Measurements from ENCODE around the gene TLCD1. TPM values are rescaled to one million over a fixed set of nuclear protein-coding genes. Genes with fewer than 3 reads are reported as not detected.

TLCD1 gene
- total RNA-seq, 2 donors from 2014 or later: 3.5 to 3.7 TPM

DNA sequence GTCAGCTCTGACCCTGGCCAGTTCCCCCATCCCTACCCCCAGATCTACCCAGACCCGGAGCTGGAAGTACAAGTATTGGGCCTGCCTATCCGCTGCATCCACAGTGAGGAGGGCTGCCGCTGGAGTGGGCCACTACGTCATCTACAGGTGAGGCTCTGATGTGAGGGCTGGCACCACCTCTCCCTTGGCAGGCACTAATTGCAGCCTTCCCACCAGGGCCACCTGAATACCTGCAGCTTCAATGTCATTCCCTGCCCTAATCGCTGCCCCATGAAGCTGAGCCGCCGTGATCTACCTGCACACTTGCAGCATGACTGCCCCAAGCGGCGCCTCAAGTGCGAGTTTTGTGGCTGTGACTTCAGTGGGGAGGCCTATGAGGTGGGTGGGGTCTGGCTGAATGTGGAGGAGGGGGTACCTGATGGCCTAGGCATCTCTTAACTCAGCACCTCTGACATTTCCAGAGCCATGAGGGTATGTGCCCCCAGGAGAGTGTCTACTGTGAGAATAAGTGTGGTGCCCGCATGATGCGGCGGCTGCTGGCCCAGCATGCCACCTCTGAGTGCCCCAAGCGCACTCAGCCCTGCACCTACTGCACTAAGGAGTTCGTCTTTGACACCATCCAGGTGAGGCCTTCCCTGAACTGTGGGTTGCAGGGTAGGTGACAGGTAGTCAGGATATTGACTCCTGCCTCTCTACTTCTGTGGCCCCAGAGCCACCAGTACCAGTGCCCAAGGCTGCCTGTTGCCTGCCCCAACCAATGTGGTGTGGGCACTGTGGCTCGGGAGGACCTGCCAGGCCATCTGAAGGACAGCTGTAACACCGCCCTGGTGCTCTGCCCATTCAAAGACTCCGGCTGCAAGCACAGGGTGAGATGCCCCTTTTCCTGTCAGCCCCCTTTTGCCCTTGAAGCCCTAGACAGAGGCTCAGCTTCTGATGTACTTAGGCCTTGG, 22.0 kb upstream of the TLCD1 start:
- DNase-seq: peak; percentile 8
- intact Hi-C loops (cut with DNase I): loop anchor here in 1 of 2 donors (2.0 kb wide), 1 partner anchor 21 kb away; the partner anchor contains the start of gene TLCD1
- ATAC-seq: no peak

DNA sequence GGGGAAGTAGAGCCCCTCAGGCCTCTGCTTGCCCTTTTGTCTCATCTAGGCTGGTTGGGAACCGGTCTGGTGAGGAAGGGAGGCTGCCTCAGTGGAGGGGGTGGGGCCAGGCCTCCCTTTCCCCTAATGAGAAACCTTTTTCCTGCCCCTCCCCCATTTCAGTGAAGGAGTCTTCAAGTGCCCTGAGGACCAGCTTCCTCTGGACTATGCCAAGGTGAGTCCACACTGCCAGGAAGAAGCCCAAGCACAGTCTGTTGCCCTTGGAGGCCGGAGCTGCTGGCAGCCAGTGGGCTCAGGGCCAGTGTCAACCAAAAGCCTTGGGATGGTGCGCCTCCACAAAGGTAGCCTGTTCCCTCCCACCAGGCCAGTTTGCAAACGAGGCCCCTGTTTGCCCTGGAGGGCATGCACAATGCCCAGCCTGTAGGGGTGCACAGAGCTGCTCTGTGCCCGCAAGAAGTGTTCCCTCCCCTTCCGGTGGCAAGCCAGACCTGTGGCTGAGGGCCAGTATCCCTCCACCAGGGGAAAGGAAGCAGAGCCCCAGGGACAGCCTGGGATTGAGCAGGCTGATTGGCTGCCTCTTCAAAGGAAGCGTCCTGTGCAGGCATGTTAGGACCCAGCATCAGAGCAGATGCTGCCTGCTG, 21.1 kb upstream of the TLCD1 start:
- intact Hi-C loops (cut with DNase I): no loop called here
- DNase-seq (no peak), ATAC-seq (no peak)

DNA sequence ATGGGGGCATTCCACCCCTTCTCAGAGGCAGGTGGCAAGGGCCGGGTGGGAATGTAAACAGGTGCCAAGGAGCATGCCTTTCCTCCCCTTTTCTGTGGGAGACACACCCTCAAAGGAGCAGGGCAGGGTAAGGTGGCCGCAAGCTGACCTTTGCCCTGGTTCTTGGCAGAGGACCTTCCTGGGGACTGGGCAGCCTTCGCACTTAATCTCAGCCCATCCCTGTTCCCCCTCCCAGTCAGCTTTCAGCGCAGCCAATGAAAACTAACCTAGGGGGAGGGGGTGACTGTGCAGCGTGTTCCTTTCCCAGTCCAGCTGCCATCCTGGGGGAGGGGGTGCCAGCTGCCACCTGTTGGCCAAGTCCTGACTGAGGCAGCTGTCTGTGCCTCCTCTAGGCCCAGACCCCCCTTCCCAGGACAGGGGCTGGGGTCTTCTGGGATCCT, 20.6 kb upstream of the TLCD1 start:
- intact Hi-C loops (cut with DNase I): no loop called here

DNA sequence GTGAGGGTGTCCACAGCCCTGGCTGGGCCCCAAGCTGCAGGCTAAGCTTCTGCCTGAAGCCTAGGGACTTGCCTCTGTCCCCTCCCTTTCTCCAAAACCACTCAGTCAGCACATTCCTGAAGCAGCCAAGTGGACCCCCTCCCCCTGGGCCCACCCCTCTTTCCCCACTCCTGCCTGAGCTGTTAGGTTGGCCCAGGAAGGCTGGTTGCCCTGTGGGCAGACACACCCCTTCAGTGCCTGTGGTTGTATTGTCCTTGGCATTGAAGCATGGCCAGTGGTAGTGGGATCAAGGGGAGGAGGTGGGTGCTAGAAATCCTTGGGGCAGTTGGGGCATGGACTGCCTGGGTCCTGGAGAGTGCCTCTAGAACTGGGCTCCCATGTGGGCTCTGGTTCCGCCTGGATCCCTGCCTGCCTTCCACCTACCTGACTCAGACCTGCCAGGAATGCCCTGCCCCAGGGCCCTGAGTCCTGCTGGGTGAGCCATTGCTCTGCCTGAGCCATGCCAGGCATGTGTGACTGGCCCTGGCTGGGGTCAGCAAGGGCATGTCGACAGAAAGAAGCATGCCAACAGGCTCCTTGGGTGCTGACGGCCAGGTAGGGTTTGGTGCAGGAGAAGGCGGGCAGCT, 19.9 kb upstream of the TLCD1 start:
- no peak for DNase-seq
- peak in 1 of 2 donors; percentile 4 for ATAC-seq
- intact Hi-C loops (cut with DNase I): no loop called here

More for the DNA sequence above, 20.6 kb upstream of the TLCD1 start:
- DNase-seq: no peak
- no peak for ATAC-seq

DNA sequence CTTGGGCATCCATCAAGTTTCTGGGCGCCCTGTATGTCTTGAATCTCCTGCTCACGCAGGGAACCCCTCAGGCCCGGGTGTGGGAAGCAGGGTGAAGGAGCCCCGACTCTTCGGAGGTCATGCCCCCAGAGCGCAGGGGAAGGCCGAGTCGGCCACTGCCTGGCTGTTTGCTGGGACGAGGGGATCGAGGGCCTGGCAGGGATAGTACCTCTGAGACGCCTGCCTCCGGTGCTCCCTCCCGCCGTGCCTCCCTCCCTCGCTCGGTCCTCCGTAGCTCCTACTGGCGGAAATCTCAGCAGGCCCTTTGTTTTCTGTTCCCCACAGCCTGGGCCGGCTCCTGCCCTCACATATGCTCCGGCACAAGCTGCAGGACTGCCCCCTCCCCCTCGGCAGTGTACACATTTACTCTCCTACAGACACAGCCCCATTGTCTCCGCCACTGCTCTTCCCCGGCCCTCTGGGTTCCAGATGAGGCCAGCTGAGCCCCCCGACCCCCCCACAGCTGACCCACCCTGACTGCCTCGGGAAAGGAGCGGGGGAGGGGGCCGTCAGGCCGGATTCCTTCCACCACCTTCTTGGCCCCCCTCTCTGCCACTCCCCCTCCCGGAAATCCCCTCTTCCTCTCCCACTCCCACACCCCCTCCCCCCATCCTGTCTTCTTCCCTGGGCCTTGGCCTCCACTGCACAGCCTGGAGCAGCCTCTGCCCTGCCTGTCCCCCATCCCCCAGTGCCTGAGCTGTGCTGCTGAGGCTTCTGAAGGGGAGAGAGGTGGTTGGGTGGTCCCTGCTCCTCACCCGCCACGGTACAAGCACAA, 19.1 kb upstream of the TLCD1 start:
- intact Hi-C loops (cut with DNase I): no loop called here
- DNase-seq (peak; percentile 52), ATAC-seq (peak; percentile 9 to 10)

DNA sequence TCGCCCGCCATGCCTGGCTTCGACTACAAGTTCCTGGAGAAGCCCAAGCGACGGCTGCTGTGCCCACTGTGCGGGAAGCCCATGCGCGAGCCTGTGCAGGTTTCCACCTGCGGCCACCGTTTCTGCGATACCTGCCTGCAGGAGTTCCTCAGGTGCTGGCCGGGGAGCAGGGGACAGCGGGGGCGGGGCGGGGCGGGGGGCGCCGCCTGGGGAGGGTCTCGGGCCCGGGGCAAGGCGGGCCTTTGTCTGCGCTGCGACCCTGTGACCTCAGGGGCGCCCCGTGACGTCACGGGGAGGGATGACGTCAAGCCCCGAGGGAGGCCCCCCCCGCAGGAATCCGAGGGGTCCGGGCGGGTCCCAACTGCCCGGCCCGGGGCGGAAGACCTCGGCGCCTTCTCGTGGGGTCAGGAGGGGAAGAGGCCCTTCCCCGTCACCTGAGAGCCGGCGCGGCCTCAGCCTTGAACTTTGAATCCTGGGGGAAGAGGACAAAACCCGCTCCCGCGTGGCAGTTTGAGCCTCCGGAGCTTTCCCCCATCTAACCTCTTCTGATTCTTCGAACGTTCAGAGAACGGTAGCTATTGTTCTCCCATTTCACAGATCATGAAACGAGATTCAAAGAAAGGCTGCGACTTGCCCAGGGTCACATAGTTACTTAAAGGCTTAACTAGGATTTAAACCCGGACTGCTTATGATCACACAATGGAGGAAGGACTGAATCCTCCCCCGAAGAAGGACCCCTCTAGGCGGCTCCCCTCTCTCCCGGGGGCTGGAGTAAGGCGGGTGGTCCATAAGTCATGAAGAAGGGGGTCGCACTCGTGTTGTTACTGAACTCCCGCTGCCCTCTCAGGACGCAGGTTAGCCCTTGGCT, 18.3 kb upstream of the TLCD1 start:
- peak; percentile 23 to 35 for ATAC-seq
- DNase-seq: peak; percentile 68
- intact Hi-C loops (cut with DNase I): no loop called here

DNA sequence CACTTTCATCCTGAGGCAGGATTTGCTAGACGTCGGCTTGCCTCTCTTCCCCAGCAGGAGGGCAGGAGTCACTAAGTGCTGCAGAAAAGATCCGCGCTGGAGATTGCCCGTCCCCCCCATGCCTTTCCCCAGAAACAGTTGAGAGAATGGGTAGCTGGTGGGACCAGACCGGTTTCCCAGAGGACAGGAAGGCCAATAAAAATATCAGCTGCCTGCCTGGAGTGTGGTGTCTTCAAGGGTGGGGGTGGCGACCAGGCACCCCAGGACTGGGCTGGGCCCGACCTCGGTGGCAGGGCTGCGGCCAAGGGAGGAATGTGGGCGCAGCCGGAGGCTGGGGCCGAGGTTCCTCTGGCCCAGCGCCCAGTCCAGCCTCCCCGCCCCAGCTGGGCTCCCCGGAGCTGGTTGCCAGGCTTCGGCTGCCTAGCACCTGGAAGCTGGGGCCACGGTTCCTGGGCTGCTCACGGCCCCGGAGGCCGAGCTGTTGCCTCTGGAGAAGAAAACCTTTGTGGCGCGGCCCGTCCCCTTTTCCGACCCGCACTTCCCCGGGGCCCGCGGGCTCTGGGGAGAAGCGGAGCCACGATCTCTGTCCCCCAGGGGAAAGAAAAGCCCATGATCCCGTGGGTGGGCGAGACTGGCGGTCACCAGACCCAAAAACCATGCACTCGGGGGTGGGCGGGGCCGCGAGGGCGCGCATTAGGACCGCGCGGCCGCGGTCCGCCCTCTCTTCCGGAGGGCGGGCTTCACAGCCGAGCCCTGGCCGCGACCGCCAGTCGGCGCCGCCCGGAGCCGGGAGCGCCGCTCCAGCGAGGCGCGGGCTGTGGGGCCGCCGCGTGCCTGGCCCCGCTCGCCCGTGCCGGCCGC, 17.4 kb upstream of the TLCD1 start, which contains the start of gene TRAF4:
TRAF4 (plus strand) TSS at position 769 of the 861 bp plus-strand sequence. CDS start 102 bp downstream, outside the sequence.
- ATAC-seq (peak; percentile 86 to 93), DNase-seq (peak; percentile 88)
- intact Hi-C loops (cut with DNase I): no loop called here

DNA sequence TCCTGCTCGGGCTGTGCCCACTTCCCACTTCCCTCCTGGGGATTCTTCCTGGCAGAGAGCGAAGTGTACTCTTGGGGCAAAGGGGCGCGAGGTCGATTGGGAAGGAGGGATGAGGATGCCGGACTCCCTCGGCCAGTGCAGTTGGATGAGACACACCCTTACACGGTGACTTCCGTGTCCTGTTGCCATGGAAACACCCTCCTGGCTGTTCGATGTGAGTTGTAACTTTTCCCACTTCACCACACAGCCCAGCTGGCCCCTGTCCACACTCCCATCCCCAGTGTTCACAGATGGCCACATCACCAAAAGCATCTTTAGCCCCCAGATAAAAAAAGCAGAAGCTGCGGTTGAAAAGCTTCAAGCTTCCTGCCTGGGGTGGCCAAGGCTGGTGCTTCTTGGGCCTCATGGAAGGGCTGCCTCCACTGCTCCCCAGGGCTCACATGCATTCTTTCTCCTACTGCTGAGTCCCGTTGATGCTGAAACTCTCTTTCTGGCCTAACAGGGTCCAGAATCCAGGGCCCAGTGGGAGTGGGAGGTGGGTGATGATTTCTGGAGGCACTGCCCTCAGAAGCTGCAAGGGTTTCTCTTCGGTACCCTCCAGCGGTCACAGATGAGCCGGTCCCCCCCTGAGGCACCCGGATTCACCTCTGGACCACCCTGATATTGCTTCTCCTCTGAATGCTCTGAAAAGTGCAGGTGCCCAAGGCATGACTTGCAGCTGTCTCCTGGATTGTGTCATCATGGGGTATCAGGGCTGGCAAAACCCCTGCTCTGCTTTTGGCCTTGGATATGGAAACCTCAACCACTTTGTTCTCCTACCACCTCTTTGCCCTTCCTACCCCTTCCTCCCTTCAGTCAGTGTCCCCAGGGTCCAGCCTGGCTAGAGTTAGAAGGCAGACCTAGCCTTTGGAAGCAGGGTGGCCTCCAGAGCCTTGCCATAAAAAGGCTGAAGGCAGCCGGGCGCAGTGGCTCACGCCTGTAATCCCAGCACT, 15.6 kb upstream of the TLCD1 start:
- intact Hi-C loops (cut with DNase I): no loop called here
- no peak for ATAC-seq
- DNase-seq: no peak

DNA sequence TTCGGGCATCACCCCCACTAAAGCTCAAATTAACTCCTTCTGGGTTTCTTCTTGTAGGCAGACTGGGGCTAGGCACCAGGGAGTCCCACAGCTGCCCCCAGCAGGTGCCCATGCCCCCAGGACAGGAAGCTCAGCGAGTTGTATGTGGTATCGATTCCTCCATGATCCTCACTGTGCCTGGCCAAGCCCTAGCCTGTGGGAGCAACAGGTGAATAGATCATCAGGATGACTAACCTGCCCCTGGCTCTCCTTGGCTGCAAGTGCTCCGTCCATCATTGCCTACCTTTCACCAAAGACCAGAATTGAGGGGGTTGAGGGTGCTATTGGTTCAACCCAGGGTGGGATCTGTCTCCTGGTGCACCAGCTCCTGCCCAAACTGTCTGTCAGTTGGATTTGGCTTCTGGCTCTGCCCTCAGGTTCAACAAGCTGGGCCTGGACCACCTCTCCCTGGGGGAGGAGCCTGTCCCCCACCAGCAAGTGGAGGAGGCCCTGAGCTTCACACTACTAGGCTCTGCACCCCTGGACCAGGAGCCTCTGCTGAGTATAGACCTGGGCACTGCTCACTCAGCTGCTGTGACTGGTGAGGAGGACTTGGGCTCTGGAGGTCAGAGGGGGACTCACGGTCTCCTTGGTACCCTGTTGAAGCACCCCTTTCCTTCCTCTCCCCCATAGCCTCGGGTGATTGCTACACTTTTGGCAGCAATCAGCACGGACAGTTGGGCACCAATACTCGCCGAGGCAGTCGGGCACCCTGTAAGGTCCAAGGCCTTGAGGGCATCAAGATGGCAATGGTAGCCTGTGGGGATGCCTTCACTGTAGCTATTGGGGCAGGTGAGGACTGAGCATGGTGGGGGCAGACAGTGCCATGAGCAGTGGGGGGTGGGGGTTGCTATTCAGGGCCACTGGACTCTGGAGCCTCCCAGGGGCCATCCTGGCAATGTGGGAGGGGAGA, 14.6 kb upstream of the TLCD1 start:
- ATAC-seq: no peak
- DNase-seq: no peak
- intact Hi-C loops (cut with DNase I): no loop called here

DNA sequence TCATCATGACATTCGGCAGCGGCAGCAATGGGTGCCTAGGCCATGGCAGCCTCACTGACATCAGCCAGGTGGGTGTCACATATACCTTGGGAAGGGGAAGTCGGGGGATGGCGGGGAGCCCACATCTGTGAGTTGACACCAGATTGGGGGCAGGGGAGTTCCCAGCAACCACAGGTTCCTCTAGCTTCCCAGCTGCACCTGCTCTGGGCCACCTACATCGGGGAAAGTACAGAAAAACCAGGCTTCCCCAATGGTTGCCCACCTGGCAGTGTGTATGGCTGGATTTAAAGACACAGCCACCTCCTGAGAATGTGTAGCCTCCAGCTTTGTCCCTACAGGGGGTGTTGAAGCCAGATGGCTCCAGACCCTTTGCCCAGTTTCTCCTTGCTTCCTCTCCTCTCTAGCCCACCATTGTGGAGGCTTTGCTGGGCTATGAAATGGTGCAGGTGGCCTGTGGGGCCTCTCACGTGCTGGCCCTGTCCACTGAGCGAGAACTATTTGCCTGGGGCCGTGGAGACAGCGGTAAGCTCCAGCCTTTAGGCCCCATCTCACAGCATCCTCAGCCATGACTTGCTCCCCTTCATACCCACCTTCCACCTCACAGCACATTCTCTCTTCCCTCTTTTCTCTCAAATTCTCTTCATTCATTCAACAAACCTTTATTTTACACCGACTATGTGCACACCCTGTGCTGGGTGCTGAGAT, 12.8 kb upstream of the TLCD1 start:
- intact Hi-C loops (cut with DNase I): no loop called here
- DNase-seq (no peak), ATAC-seq (no peak)

DNA sequence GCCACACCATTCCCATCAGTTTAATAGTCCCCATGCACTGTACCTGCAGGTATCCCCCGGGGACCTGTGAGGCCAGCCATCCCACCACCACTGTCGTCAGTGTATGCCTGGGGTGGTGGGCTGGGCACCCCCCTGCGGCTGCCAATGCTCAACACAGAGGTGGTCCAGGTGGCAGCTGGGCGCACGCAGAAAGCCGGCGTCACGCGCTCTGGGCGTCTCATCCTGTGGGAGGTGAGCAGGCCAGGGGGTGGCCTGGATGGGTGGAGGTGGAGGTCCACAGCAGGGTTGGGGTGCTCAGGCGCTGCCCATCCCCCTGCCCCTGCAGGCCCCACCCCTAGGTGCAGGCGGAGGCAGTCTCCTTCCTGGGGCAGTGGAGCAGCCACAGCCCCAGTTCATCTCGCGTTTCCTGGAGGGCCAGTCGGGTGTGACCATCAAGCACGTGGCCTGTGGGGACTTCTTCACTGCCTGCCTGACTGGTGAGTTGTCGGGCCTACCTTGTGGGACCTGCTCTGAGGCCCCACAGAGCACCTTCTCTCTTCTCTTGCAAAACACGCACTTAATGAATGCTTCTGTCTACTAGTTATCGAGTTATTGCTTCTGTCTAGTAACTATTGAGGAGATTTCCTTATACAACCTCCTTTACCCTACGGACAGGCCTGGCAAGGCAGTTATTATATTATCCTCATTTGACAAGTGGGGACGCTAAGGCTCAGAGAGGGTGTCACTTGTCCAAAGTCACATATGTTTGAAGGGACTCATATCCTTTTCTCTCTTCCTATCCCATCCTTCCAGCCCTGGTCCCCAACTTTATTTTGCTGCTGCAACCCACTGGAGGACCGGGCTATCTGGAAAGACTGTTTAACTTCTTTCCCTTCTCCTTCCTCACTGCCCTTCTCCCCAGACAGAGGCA, 12.0 kb upstream of the TLCD1 start:
- DNase-seq (no peak), ATAC-seq (peak in 1 of 2 donors; percentile 8)
- intact Hi-C loops (cut with DNase I): no loop called here

DNA sequence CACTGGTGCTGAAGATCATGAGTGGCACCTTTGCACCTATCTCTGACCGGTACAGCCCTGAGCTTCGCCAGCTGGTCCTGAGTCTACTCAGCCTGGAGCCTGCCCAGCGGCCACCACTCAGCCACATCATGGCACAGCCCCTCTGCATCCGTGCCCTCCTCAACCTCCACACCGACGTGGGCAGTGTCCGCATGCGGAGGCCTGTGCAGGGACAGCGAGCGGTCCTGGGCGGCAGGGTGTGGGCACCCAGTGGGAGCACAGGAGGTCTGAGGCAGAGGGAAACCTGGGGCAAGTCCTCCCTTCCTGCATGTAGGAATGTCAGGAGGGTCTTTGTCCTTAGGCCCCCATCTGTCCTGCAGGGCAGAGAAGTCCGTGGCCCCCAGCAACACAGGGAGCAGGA, 11.3 kb upstream of the TLCD1 start:
- intact Hi-C loops (cut with DNase I): no loop called here
- no peak for ATAC-seq
- no peak for DNase-seq
